Activated CD8-positive, alpha-beta memory T cell treated with anti-CD3 and anti-CD28 coated beads, Interleukin-2, amount 50 U/mL, for 48 hours (primary cell): ENCODE results near the gene PUM1.

Experiments used
- DNase-seq: peaks from one replicate; pipeline ENCODE4 v3.0.0-alpha.2; 2020

PUM1 gene

GRCh38 chr1:31027693-31028526, 37.6 kb downstream of the PUM1 start:
- DNase-seq, result no peak

- DNase-seq, result no peak
Measured at GRCh38 chr1:31022259-31022658, 43.3 kb downstream of the PUM1 start.

GRCh38 chr1:31020007-31020790, 45.3 kb downstream of the PUM1 start:
- no peak for DNase-seq

- no peak for DNase-seq
Measured at GRCh38 chr1:31019401-31019800, 46.1 kb downstream of the PUM1 start.

GRCh38 chr1:31016868-31017267, 48.6 kb downstream of the PUM1 start:
- DNase-seq, result no peak

GRCh38 chr1:31013187-31013864, 52.2 kb downstream of the PUM1 start:
- no peak for DNase-seq

GRCh38 chr1:31012210-31012924, 53.1 kb downstream of the PUM1 start:
- DNase-seq, result no peak

GRCh38 chr1:31011719-31012118, 53.8 kb downstream of the PUM1 start:
- no peak for DNase-seq

- no peak for DNase-seq
Measured at GRCh38 chr1:31010086-31010989, 55.2 kb downstream of the PUM1 start.

GRCh38 chr1:31007462-31007991, 58.0 kb downstream of the PUM1 start:
- DNase-seq, result no peak

GRCh38 chr1:31006747-31007146, 58.8 kb downstream of the PUM1 start:
- DNase-seq, result no peak

- no peak for DNase-seq
Measured at GRCh38 chr1:31005617-31006166, 59.8 kb downstream of the PUM1 start.

- no peak for DNase-seq
Measured at GRCh38 chr1:31005198-31005597, 60.3 kb downstream of the PUM1 start.

GRCh38 chr1:31004231-31004621, 61.3 kb downstream of the PUM1 start:
- no peak for DNase-seq

GRCh38 chr1:31003613-31004230, 61.8 kb downstream of the PUM1 start:
- DNase-seq, result no peak

- no peak for DNase-seq
Measured at GRCh38 chr1:31000301-31000700, 65.2 kb downstream of the PUM1 start.

GRCh38 chr1:30998887-30999286, 66.6 kb downstream of the PUM1 start:
- DNase-seq, result no peak

GRCh38 chr1:30998171-30998570, 67.3 kb downstream of the PUM1 start:
- DNase-seq, result no peak

GRCh38 chr1:30997463-30998057, 68.0 kb downstream of the PUM1 start:
- DNase-seq, result no peak

- no peak for DNase-seq
Measured at GRCh38 chr1:30995990-30996612, 69.4 kb downstream of the PUM1 start.
